Activated CD4-positive, alpha-beta T cell treated with anti-CD3 and anti-CD28 coated beads, Interleukin-2, amount 50 U/mL, for 4 hours (primary cell): Measurements from ENCODE around the gene PALM.
"Not testable (repeated sequence)": the region's sequence is repeated elsewhere in the genome, so short reads cannot be mapped to it uniquely, and the experiment has no call there.

Source experiments
- DNase-seq, 2 experiments: peaks; one replicate each; pipeline ENCODE4 v3.0.0-alpha.2; 2020

PALM gene

GRCh38 chr19:708154-709143 lies at the start of gene PALM:
Gene PALM, plus strand, starts transcription at chr19:708935. Its CDS starts 212 bp downstream, at chr19:709147.
- DNase-seq, result no peak

GRCh38 chr19:660793-661426 lies 47.8 kb upstream of the PALM start:
- DNase-seq, result no peak

DNA sequence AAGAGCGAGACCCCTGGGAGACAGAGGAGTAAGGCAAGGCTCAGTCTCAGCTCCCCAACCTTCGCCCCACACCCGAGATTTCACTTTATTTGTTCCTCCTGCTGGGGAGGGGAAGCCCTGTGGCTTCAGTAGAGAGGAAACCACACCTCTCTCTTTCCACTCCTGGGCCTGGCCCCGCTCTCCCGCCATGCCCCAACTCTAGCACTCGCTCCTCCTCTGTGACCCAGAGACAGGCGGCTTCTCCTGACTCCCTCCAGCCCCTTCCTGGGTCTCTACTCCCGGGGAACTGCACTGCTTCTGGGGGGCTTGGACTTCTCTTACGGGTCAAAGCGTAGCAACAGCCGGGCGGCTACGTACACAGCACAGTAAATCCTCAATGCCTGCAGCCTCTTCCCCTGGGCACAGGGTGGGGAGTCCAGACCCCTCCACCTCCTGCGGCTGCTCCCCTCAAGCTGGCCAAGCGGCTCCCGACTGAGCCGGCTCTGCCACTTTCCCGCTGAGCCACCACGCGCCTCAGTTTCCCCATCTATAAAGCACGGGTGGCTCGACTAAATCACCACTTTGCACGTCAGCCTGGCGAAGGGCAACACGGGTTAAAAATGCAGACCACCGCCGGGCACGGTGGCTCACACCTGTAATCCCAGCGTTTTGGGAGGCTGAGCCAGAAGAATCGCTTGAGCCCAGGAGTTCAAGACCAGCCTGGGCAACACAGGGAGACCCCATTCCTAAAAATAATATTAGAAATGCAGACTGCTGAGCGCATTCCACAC lies 47.1 kb upstream of the PALM start:
- peak; percentile 53 to 55 for DNase-seq

- DNase-seq, result peak; percentile 70 to 71
Observed at GRCh38 chr19:662207-662961, 46.4 kb upstream of the PALM start.

GRCh38 chr19:662962-663681 lies 45.6 kb upstream of the PALM start, which contains the start of gene RNF126:
Gene RNF126, minus strand, starts transcription at chr19:663214. Its CDS starts 93 bp downstream, at chr19:663121.
- DNase-seq, result peak; percentile 96

DNA sequence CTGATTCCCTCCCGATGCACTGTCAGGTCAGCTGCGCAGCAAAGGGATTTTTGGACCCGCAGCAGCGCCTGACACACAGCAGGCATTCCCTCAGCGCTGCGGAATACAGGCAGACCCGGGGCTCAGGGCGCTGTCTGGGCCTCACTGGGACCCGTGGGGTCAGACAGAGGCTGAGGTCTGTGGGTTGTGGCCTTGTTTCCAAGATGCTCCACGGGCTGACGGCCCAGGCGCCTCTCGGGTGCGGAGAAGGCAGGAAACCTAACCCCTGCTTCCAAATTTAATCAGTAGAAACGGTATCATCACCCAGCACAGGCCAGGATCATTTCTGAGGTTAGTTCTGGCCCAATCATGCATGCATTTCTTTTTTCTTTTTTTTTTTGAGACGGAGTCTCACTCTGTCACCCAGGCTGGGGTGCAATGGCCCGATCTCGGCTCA lies 45.0 kb upstream of the PALM start:
- DNase-seq, result no peak

GRCh38 chr19:664913-665443 lies 43.8 kb upstream of the PALM start:
- peak; percentile 80 to 83 for DNase-seq

- DNase-seq, result not testable (repeated sequence)
Observed at GRCh38 chr19:666985-667573, 41.7 kb upstream of the PALM start.

DNA sequence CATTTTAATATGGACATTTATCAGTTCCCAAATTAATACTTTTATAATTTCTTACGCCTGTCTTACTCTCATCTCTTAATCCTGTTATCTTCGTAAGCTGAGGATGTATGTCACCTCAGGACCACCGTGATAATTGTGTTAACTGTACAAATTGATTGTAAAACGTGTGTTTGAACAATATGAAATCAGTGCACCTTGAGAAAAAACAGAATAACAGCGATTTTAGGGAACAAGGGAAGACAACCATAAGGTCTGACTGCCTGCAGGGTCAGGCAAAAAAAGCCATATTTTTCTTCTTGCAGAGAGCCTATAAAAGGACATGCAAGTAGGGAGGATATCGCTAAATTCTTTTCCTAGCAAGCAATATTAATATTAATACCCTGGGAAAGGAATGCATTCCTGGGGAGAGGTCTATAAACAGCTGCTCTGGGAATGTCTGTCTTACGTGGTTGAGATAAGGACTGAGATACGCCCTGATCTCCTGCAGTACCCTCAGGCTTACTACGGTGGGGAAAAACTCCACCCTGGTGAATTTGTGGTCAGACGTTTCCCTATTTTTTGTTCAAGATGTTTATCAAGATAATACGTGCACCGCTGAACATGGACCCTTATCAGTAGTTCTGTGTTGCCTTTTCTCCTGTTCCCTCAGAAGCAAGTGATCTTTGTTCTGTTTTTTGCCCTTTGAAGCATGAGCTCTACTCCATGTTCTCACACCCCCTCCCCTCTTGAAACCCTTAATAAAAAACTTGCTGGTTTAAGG lies 39.9 kb upstream of the PALM start:
- DNase-seq, result not testable (repeated sequence)

GRCh38 chr19:670609-671075 lies 38.1 kb upstream of the PALM start:
- no peak for DNase-seq

GRCh38 chr19:674282-675151 lies 34.2 kb upstream of the PALM start:
- no peak for DNase-seq

DNA sequence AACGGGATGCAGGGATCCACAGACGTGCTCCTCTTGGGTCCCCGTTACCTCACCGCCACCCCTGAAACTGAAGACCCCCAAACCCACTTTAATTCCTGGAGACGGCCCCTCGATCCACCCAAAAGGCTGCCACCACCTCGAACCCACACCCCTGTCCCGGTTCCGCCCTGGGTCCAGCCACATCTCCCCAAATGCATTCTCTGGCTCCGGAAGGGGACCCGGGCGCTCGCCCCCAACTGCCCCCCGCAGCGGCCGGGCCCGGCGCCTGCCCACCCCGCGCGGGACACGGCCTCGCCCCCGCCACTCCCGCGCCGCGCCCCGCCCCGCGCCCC lies 32.8 kb upstream of the PALM start:
- DNase-seq, result no peak

DNA sequence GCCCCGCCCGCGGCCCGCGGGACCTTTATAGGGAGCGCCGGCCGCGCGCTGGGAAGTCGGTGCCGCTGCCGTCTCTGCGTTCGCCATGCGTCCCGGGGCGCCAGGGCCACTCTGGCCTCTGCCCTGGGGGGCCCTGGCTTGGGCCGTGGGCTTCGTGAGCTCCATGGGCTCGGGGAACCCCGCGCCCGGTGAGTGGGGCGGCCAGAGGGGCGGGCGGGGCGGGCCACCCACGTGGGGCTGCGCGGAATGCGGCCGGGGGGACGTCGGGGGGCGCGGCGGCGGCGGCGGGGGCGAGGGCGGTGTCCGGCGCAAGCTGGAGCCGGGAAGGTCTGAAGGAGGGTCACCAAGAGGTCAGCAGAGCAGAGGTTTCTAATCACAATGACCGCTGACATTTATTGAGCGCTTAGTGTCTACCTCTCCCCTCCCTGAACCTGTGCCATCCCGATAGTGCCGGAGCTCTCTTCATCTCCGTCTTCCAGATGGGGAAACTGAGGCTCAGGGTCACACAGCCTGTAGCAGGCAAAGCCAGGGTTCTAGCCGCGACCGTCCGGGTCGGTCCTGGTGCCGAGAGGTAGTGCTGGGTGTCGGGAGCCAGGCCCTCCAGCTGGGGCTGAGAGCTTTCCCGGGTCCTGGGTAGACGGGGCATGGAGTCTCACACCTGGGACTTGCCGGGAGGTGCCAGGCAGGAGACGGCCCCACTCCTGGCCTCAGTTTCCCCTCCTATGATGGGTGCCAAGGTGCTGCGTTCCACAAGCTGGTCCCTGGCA lies 32.2 kb upstream of the PALM start, which contains the start of gene FSTL3:
FSTL3 (plus strand) TSS at position 54 of the 767 bp plus-strand sequence; CDS start at position 86, 32 bp downstream.
- no peak for DNase-seq

GRCh38 chr19:677201-677600 lies 31.5 kb upstream of the PALM start:
- DNase-seq, result no peak

- no peak for DNase-seq
Observed at GRCh38 chr19:677601-678436, 30.9 kb upstream of the PALM start.

- no peak for DNase-seq
Observed at GRCh38 chr19:678791-679388, 29.8 kb upstream of the PALM start.
